D721Med (cell line): ENCODE measurements around the gene SYCP2L.
"Not testable (repeated sequence)": the region's sequence is repeated elsewhere in the genome, so short reads cannot be mapped to it uniquely, and the experiment has no call there.

ENCODE experiments used
- DNase-seq: peaks from one replicate; pipeline ENCODE4 v3.0.0; 2011; ENCODE audit warnings: low spot score; ENCODE audit not compliant: insufficient read length
- FAIRE-seq: peaks from 2 replicates; lab custom pipeline; 2011; peaks lifted over from hg19 to GRCh38; lab: Jason Lieb, UNC
- CTCF ChIP-seq: IDR thresholded peaks from 2 replicates; pipeline ENCODE4 v1.5.1; 2012; ENCODE audit warnings: mild to moderate bottlenecking, control low read depth; ENCODE audit not compliant: insufficient read depth; ENCODE audit errors: missing control alignments

SYCP2L gene

GRCh38 chr6:10867952-10868351, 18.9 kb upstream of the SYCP2L start:
- no peak for FAIRE-seq
- no peak for TF ChIP-seq CTCF
- DNase-seq: no peak

DNA sequence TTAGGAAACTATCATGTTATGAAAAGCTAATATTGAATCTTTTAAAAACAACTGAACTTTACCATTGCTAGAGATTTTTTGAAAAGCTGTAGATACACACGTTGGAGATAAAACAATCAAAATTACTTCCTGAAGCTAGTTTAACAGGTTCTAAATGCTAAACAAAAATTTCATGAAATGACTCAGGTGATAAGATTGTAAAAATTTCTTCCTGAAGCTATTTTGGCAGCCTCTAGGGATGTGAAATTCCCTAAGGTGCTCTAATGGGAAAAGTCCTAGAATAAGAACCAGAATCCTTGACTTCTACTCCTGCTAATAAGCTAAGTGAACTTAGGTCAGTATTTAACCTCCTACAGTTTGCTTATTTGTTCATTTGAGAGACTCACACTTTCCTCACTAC, 13.5 kb upstream of the SYCP2L start:
- DNase-seq (no peak), FAIRE-seq (no peak)
- no peak for TF ChIP-seq CTCF

DNA sequence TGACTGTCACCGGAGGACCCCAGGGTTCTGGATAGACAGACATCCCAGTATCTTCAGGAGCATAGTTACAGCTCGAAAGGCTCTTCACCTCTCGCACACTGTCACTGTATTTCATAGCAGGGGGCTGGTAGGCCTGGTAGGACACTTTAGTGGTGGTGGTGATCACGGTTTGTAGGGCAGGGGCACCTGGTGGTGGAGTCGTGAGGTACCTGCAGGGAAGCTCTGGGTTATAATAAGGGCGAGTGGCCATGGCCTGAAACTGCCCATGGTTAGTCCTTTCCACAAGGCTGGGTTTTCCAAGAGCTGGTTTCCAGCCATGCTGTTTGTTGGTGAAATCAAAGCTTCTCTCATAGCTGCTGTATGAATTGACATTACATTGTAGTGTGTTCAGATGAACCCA, 12.6 kb upstream of the SYCP2L start:
- DNase-seq: no peak
- no peak for TF ChIP-seq CTCF
- no peak for FAIRE-seq

DNA sequence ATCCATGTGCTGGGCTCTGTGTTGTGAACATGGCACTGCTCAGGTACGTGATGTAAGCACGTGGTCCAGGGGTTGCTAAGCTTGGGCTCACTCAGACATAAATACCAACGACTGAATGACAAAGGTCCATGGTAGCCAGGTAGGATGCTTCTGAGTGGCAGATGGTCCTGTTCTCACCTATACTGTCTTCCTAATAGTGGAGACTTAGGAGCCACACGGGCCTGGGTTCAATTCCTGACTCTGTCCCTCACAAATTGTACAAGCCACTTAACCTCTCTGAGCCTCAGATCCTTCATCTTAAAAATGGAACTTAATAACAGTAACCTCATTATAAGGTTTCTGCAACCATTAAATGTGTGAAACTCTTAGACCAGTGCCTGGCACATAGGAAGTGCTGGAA, 11.8 kb upstream of the SYCP2L start:
- DNase-seq (no peak), FAIRE-seq (no peak)
- TF ChIP-seq CTCF: no peak

DNA sequence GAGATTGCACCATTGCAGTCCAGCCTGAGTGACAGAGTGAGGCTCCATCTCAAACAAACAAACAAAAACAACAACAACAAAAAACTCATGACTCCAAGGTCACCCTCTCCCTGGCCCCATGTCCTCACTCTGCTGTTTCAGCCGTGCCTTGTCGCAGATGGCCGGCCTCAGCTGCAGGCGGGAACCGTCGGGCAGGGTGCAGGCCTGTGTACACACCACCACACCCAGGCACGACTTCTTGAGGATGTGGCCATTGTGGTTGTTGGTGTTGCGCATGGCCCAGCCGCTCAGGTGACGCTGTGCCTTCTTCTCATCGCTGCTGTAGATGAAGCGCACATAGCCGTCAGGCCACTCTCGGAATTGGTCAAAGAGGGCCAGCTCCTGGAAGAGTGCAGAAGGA, 9.8 kb upstream of the SYCP2L start:
- no peak for TF ChIP-seq CTCF
- FAIRE-seq (no peak), DNase-seq (no peak)

- DNase-seq (no peak), FAIRE-seq (no peak)
- TF ChIP-seq CTCF: no peak
These were observed 9.0 kb upstream of the SYCP2L start for GRCh38 chr6:10877871-10878270.

DNA sequence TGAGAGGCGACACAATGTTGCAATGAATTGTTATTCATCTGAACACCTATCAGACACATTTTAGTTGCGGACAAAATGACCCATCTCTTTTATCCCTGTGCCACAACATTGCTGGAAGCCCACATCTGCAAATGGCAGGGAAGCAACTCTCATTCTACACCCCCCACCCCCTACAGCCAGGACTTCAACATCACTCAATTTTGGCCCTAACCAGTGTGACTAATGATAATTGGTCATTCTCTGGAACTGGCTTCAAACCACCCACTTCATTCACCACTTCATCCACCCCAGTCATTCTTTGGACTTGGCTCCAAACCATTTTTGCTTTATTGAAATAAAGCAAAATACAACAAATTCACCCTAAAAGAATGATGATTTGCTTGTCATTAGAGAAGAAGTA, 6.5 kb upstream of the SYCP2L start:
- no peak for TF ChIP-seq CTCF
- no peak for DNase-seq
- FAIRE-seq: no peak

GRCh38 chr6:10882253-10882630, 4.6 kb upstream of the SYCP2L start:
- not testable (repeated sequence) for FAIRE-seq, DNase-seq
